K562 (cell line): Measurements from ENCODE around the gene PDE8A.

Experiments
- EP300 ChIP-seq: IDR thresholded peaks from 2 replicates; pipeline ENCODE4 v1.6.1; 2012; ENCODE audit warnings: low read length, improper control_type of control experiment
- EZH2 ChIP-seq: IDR thresholded peaks from 2 replicates; pipeline ENCODE4 v1.6.1; 2012; ENCODE audit warnings: low read depth, mild to moderate bottlenecking, inconsistent platforms, low read length, borderline replicate concordance
- KAT7 ChIP-seq: sonication (generic); formaldehyde crosslinking; IDR thresholded peaks from 2 replicates; pipeline ENCODE4 v1.8.0; 2022; ENCODE audit warnings: missing genetic modification reagents, mild to moderate bottlenecking, borderline replicate concordance
- PHB2 ChIP-seq: fragments of 450-650 bp; IDR thresholded peaks from 2 replicates; pipeline ENCODE4 v1.6.1; 2017; ENCODE audit warnings: low read depth
- POLR2A ChIP-seq: fragments of 450-650 bp; conservative IDR thresholded peaks from 2 replicates; pipeline ENCODE4 v1.6.1; 2016
- RB1 ChIP-seq: fragments of 450-650 bp; IDR thresholded peaks from 2 replicates; pipeline ENCODE4 v1.6.1; 2017; ENCODE audit warnings: low read depth, mild to moderate bottlenecking
- SOX6 ChIP-seq: fragments of 450-650 bp; IDR thresholded peaks from 2 replicates; pipeline ENCODE4 v1.6.1; 2014; ENCODE audit warnings: mild to moderate bottlenecking
- SRSF9 ChIP-seq: fragments of 200-400 bp; formaldehyde crosslinking; IDR thresholded peaks from 2 replicates; pipeline ENCODE4 v1.6.1; 2017; ENCODE audit warnings: low read depth, low read length, borderline replicate concordance
- TEAD1 ChIP-seq, 2 experiments: fragments of 450-650 bp in 1 of 2; sonication (generic) in 1 of 2; formaldehyde crosslinking; IDR thresholded peaks; 2 replicates each; pipeline versions ENCODE4 v1.4.0 to v1.8.0; 2020 to 2022; ENCODE audit warnings: mild to moderate bottlenecking in 2 of 2, missing genetic modification reagents in 1 of 2
- USF2 ChIP-seq: sonication (generic); formaldehyde crosslinking; IDR thresholded peaks from 2 replicates; pipeline ENCODE4 v1.5.0; 2020; ENCODE audit warnings: missing genetic modification reagents
- ZNF12 ChIP-seq: sonication (generic); formaldehyde crosslinking; IDR thresholded peaks from 2 replicates; pipeline ENCODE4 v1.4.0; 2020; ENCODE audit warnings: mild to moderate bottlenecking, missing genetic modification reagents
- TF ChIP-seq, protein P1 (sequence below): sonication (generic); formaldehyde crosslinking; IDR thresholded peaks from 2 replicates; pipeline ENCODE4 v1.8.1; 2022; ENCODE audit warnings: missing genetic modification reagents
- TF ChIP-seq, protein P2 (sequence below), 3 experiments: IDR thresholded peaks in 2 of 3; conservative IDR thresholded peaks in 1 of 3; 2 replicates each; pipeline ENCODE4 v1.5.1; 2011 to 2012; ENCODE audit warnings: low read length in 3 of 3, mild to moderate bottlenecking in 3 of 3, control low read depth in 2 of 3, improper control_type of control experiment in 1 of 3, inconsistent platforms in 1 of 3, low read depth in 1 of 3, mixed read lengths in 1 of 3, moderate library complexity in 1 of 3; ENCODE audit not compliant: insufficient read depth in 2 of 3

DNA sequence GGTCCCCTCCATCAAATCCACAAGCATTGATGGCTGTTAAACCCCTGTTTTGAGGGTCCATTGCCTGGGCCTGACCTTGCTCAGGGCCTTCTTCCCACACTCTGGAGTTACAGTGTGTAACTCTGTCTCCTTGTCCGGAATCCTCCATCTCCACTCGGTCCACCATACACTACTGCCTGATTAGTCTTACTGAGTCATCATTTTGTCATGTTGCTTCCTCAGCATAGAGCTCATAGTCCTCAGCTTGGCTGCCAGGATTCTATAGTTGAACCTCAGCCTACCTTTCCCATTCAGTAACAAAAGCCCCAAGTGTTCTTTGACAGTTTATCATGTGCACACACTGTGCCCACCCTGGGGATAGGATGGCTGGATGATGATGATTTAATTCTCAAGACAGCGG lies 113.0 kb downstream of the PDE8A start:
- TF ChIP-seq PHB2 (no peak), RB1 (no peak), KAT7 (CRISPR knock-in tag) (no peak), EZH2 (no peak), SOX6 (no peak), POLR2A (no peak), SRSF9 (no peak), ZNF12 (CRISPR knock-in tag) (no peak), EP300 (no peak), USF2 (CRISPR knock-in tag) (no peak), TEAD1 (CRISPR knock-in tag; IDR thresholded peaks at IDR 0.05) (no peak)
- TF ChIP-seq, protein P1, sequence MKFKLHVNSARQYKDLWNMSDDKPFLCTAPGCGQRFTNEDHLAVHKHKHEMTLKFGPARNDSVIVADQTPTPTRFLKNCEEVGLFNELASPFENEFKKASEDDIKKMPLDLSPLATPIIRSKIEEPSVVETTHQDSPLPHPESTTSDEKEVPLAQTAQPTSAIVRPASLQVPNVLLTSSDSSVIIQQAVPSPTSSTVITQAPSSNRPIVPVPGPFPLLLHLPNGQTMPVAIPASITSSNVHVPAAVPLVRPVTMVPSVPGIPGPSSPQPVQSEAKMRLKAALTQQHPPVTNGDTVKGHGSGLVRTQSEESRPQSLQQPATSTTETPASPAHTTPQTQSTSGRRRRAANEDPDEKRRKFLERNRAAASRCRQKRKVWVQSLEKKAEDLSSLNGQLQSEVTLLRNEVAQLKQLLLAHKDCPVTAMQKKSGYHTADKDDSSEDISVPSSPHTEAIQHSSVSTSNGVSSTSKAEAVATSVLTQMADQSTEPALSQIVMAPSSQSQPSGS (CRISPR knock-in tag) = no peak
- TF ChIP-seq, protein P2, sequence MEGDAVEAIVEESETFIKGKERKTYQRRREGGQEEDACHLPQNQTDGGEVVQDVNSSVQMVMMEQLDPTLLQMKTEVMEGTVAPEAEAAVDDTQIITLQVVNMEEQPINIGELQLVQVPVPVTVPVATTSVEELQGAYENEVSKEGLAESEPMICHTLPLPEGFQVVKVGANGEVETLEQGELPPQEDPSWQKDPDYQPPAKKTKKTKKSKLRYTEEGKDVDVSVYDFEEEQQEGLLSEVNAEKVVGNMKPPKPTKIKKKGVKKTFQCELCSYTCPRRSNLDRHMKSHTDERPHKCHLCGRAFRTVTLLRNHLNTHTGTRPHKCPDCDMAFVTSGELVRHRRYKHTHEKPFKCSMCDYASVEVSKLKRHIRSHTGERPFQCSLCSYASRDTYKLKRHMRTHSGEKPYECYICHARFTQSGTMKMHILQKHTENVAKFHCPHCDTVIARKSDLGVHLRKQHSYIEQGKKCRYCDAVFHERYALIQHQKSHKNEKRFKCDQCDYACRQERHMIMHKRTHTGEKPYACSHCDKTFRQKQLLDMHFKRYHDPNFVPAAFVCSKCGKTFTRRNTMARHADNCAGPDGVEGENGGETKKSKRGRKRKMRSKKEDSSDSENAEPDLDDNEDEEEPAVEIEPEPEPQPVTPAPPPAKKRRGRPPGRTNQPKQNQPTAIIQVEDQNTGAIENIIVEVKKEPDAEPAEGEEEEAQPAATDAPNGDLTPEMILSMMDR (IDR thresholded peaks at IDR 0.05 in 2 of 3, conservative IDR thresholded peaks at IDR 0.05 in 1 of 3; ENCODE audit: insufficient read depth in 2 of 3, low read depth in 1 of 3, low read length in 3 of 3) = no peak
